Measurements from ENCODE around the gene DIAPH1. TPM values are rescaled to one million over a fixed set of nuclear protein-coding genes. Genes with fewer than 3 reads are reported as not detected.

The DIAPH1 gene
- total RNA-seq = 42.7 and 52.6 TPM in 2 replicates

DNA sequence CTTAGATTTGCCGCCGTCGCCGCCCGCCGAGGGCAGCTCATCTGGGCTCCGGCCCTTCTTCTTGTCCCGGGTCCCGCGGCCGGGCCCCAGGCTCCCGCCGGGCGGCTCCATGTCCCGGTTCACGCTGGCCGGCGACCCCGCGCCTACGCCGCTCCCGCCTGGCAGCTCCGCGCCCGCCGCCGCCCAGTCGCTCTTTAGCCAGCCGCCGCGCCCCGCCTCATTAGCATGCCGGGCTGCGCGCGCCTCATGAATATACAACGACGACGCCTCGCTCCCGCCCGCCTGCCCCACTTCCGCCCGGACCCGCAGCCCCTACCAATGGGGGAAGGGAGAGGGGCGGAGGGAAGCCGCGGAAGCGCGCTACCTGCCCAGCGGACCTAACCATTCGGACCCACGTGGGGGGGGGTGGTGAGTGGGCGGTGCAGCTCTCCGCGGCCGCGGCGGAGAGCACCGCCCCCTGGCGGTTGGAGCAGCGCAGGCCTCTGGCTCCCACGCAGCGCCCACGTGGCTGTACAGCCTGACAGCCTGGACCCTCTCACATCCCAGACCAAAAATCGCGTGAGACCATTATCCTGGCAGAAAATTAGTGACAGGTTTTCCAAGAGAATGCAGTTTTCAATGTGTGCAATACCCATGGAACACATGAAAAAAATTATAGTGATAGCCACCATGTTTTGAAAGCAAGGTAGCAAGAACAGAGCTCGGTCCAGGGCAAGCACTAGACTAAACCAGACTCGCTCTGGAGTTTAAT is at the start of gene DIAPH1:
Gene DIAPH1 (minus strand): TSS at position 197 of the 751 bp plus-strand sequence. CDS start 86 bp downstream, at position 111.
- DNase-seq (ENCODE audit: low read depth, low spot score) = peak; percentile 86

DNA sequence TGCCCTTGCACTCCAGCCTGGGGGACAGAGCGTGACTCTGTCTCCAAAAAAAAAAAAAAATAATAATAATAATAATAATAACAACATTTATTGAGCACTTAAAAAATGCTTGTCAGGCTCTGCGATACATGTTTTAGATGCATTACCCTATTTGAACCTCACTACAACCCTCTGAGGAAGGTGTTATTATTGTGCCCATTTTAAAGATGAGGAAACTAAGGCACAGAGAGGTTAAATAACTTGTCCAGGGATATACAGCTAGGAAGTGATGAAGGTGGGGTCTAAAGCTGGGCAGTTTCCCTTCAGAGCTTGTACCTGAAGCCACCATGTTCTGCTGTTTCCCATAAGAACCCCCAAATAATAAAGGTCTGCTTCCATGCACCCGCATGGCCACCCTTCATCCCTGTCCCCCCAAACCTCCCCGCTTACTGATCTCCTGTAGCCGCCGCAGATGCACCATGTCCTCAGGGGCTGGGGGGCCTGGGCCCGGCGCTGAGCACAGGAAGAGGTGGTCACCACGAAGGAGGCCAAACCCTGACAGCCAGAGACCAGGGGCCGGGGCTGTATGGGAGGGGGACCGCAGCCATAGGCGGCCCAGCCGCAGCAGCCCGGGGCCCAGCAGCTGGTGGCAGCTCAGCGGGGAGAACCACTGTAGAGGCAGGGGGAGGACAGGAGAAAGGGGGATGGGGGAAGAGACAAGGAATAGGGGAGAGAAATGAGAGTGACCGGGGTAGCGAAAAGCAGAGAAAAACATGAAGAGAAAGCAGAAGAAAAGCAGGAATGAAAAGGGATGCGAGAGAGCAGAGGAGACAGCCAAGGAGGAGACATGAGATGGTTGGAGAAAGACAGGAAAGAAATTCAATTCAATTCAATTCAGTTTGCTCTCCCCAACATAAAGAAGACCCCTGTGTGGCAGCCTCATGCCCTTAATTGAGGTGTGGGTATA is 47.5 kb upstream of the DIAPH1 start:
- DNase-seq (ENCODE audit: low read depth, low spot score) = no peak

DNA sequence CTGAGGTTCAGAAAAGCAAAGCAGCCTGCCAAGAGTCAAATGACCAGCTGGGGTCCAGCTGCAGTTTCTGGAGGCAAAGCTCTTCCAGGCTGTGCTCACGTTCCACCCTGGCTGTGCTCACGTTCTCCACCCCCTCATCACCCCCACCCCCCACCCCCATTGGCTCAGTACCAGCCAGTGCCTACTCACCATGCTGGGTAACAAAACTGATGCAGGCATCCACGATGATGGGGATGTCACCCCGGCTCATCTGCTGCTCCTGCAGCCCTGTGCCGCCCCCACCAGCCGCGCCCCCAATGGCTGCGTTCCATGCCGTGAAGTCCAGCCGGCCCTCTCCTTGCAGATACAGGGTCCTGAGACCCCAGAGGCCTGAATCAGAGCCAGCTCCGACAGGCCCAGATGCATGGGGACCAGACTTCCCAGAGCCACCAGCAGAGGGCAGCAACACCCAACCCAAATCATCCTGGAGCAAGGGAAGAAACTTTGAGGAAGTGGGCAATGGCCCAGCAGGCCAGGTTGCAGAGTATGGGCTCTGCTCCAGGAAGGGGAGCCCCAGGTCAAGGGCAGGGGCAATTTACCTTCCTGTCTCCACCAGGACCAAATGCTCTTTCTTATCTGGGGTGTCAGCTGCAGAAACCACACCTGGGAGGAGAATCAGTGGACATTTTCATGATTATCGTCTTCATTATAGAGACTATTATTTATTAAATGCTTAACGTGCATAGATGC is 46.1 kb upstream of the DIAPH1 start:
- DNase-seq (ENCODE audit: low read depth, low spot score) = no peak

DNA sequence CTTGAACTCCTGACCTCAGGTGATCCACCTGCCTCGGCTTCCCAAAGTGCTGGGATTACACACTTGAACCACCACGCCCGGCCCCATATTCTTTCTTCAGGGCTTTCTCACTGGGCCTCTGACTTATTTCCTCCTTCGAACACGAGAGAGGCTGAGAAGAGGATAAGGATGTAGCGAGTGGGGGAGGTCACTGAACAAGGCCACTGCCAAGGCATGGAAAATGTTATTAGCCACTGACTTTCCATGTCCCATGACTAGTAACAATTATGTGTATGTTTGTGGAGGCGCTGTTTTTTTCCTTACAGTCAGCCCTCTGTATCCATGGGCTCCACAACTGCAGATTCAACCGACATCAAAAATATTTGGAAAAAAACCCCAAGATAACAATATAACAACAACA is 44.7 kb upstream of the DIAPH1 start:
- DNase-seq (ENCODE audit: low read depth, low spot score) = no peak

DNA sequence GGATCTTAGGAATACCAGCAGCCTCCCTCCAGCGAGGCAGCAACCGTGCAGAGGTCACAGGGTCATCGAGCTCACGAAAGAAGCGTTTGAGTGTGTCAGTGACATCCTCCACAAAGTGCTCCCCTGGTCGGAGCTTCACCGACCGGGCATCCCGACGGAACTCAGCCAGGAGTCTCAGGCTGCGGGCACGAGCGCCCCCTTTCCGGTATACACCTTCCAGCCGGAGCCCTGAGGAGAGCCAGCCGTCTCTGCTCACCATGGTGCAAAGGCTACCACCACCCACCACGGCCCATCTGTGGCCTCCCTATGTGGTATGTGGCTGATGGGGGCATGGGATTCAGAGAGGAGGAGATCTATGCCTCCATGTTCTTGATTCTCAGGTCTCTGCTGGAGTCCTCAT is 43.2 kb upstream of the DIAPH1 start:
- DNase-seq (ENCODE audit: low read depth, low spot score) = no peak

DNA sequence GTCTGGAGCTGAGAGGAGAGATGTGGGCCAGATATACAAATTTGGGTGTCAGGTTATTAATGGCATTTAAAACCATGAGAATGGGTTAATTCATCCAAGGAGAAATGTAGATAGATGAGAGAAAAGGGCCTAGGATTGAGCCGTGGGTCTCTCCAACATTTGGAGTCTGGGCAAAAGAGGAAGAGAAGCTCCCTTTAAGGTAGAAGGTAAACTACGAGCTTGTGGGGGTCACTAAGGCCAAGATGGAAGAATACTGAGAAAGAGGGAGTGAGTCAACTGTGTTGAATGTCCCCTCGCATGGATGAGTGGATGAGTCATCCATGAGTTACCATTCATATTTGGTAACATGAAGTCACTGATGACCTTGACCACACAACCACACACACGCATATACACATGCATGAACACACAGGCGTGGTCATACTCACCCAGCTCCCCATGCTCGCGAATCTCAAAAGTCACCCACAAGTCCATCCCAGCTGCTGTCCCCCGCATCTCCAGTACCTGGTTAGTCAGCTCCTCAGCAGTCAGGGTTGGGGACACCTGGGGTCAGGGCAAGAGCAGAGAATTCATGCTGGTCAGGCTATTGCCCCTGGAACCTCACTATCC is 39.2 kb upstream of the DIAPH1 start:
- no peak for DNase-seq (ENCODE audit: low read depth, low spot score)

DNA sequence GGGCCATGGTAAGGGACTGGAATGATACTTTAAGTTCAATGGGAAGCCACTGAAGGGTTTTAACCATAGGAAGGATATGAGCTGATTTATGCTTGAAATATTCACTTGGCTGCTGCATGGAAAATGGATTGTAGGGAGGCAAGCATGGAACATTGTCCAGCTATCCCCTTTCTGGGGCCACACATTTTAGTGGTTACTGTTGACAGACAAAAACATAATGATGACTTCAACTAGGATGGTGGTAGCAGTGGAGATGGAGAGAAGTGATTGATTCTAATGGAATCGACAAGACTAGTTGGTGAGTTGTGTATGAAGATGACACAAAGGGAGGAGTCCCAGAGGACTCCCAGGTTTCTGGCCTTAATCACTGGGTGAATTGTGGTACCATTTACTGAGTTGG is 38.6 kb upstream of the DIAPH1 start:
- DNase-seq (ENCODE audit: low read depth, low spot score) = no peak

DNA sequence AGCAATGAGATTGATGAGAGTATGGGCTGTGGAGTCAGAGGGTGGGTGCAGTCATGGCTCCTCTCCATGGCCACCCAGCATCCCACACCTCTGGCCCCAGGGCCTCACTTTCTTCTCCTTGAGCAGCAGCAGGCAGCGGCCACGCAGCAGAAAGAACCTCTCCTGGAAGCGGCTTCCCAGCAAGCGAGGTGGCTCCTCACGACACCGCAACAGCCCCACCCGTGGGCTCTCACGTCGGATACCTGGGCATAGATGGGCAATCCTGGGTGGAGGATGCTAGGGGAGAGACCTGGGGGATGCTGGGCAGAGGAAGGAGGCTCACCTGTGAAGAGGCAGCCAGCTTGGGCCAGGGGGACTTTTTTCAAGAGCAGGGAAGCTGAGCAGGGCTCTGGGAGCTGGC is 37.6 kb upstream of the DIAPH1 start:
- DNase-seq (ENCODE audit: low read depth, low spot score) = no peak

DNA sequence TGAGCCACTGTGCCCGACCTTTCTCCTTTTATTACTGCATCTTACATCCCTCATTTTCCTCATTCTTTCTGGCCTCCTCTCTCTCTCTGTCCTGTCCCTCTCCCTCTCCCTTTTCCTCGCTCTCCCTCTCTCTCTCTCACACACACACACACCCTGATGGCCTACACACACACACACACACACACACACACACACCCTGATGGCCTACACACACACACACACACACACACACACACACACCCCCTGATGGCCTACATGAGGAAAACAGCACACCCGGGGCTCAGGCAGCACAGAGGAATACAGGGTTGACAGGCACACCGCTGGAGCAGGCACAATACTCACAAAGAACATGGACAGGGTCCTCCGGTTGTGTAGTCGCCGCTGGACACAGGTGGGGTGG is 36.2 kb upstream of the DIAPH1 start:
- DNase-seq (ENCODE audit: low read depth, low spot score) = no peak

DNA sequence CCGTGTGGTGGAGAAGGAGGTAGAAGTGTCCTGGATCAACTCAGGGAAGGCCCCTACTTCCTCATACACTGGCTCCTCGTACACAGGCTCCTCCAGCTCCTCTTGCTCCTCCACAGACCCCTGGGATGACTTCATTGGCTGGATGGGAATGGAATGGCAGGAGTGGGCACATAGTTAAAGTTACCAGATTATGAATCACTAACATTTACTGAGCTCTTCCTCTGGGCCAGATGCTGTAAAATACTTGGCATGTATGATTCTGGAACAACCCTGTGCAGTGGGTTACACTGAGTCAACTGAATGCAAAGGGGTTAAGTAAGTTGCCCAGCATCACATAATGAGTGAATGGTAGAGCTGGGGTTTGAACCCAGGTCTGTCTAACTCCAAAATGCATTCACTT is 35.5 kb upstream of the DIAPH1 start:
- no peak for DNase-seq (ENCODE audit: low read depth, low spot score)

DNA sequence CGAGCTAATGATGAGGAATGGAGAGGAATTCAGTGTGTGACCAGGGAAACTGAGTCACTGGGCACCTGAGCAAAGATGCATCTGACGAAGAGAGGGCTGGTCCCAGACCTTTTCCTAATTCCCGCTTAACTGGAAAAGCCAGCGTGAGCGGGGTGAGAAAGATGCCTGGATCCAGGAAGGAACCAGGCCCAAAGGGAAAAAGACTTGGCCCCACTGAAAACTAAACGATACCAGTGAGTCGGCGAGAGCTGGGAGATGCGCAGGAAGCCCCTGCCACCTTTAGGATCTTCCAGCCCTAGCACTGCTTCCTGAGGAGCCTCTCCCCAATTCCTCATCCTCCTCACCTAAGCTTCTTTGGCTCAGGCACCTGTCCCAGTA is 32.9 kb upstream of the DIAPH1 start:
- no peak for DNase-seq (ENCODE audit: low read depth, low spot score)

DNA sequence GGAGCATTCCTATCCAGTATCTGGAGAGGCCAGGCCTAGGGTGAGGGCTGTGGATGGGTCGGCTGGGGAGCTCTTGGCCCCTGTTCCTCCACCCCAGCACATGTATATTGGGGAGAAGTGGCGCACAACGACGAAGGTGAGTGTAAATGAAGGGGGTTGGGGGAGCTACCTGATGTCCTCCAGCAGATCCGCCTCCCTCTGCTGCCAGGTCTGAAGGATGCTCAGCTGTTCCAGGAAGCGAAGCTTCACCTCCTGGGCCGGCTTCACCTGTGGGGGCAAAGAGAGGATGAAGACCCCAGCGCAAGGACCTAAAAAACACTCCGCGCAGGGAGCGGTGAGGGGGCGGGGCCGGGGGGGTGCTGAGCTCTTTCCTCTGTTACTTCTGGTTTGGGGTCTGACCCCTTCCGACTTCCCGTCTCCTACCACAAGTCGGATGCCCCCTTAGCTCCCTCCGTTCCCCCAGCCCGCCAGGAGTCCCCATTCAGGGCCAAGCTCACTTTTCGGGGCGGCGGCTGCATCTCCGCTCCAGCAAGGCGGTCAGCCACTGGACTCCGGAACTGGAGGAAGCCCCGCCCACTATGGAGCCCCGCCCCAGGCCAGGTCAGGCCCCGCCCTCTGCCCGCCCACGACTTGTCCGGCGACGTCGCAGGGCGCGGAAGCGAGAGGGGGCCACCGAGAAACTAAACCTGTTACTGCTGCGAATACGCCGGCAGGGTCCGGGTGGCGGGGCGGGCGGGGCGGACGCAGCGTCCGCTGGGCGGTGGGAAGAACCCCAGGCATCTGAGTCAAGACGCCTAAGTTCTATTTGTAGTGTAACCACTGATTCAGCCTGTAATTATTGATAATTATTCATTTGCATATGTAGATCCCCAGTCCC is 32.3 kb upstream of the DIAPH1 start, which contains the start of gene FCHSD1:
Gene FCHSD1 (minus strand): TSS at position 568 of the 877 bp plus-strand sequence. CDS start 50 bp downstream, at position 518.
- peak; percentile 22 for DNase-seq (ENCODE audit: low read depth, low spot score)

DNA sequence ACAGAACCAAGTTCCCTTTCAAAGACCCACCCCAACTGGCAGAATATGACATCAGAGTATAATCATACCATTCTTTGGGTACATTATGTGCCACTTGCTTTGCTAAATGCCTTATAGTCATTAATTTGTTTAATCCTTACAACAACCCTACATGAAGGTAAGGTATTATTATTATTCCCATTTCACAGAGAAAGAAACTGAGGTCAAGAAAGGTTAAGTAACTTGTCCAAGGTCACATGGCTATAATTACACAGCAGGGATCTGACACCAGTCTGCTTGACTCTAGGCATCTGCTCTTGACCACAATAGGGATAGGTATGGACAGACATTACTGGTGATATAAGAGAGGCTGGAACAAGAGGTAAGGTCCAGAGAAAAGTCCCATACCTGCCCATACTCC is 31.2 kb upstream of the DIAPH1 start:
- DNase-seq (ENCODE audit: low read depth, low spot score) = no peak

DNA sequence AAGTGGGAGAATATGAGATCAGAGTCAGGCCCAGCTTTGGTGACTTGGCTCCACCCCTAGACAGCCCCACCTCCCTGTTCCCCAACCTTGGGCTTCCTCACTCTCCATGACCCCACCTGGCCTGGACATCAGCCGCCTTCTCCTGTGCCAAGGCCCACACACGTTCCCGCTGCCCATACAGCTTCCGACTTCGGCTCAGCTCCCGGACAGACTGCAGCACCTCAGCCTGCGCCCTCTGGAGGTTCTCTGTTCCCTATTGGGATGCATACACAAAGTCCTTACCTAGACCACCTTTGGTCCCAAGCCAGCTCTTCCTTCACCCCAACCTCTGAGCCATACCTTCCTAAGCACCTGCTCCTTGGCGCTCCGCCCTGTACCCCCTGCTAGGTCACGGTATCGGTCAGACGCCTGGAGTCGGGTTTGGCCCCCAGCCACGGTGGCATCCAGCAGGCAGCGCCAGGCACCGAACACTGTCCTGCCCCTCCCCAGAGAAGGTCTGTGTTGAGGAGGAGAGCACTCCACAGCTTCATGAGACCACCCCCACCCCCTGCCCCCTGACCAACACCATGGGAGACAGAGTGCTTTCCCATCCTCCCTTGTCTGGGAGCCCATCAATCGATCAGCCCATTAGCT is 30.4 kb upstream of the DIAPH1 start:
- DNase-seq (ENCODE audit: low read depth, low spot score) = no peak

DNA sequence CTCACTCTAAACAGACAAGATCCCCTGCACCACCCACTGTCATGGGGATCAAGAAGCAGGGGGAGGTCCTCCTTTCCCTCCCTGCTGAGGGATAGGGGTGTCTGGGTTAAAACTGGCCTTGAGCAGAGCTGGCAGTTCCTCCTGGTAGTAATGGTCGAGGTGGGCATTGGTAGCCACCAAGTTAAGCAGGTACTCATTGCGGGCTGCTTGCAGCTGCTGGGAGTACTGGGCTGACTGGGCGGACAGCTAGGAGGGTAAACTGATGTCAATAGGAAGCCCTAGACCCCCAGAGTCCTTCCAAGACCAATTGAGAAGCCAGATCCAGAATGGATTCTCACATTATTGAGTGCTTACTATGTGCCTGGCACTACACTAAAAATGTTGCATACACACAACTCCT is 29.1 kb upstream of the DIAPH1 start:
- no peak for DNase-seq (ENCODE audit: low read depth, low spot score)

DNA sequence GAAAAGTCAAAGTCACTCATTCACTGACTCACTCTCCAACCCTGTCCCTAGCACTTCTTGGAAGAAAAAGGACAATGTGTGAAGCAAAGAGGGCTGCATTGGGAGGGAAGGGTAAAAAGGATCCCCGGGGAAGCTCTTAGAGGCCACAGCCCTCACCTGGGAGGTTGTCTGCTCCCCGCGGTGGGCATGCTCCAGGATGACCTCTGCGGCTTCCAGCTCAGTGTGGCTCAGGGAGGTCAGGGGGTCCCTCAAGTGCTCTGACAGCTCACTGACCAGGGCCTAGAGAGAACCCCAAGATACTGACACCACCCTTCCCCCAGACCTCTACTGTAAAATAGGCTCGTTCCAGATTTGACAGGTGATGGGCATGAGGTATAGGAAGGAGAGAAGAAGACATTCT is 28.4 kb upstream of the DIAPH1 start:
- no peak for DNase-seq (ENCODE audit: low read depth, low spot score)

DNA sequence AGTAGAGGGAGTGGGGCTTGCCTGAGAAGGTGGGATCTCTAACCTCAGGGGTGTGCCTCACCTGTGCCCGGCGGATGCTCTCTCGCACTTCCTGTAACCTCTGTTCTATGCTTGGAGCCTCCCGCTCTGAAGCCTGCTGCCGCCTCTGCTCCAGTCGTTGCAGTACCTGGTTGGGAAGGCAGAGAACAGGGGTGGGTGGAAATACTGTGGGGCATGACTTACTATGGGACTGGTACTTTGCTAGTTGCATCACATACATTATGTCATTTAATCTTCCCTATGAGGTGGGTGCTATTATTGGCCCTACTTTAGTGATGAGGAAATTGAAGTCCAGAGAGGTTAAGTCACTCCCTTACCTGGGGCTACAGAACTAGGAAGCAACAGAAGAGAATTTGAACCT is 27.2 kb upstream of the DIAPH1 start:
- DNase-seq (ENCODE audit: low read depth, low spot score) = no peak

DNA sequence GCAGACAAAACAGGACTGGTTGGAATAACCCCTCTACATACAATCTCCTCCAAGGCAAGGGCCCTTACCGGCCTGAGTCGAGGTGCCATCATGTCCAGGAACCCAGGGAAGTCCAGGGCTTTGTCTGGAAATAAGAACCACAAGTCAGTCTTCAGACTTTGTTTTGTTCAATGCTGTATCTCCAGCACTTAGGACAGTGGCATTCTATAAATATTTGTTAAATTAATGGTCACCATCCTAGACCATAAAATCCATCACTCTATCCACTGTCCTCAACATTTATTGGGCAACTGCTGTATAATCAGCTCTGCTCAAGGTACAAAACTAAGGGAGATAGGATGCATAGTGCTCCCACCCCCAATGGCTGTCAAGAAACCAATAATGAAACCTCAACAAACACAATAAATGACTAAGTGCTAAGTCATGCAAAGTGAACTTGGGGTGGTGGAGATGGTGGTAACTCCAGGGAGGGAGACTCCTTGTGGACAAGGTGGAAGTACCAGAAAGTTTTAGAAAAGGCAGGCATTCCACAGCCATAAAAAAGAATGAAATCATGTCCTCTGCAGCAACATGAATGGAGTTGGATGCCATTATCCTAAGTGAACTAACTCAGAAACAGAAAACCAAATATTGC is 23.0 kb upstream of the DIAPH1 start:
- DNase-seq (ENCODE audit: low read depth, low spot score) = no peak

DNA sequence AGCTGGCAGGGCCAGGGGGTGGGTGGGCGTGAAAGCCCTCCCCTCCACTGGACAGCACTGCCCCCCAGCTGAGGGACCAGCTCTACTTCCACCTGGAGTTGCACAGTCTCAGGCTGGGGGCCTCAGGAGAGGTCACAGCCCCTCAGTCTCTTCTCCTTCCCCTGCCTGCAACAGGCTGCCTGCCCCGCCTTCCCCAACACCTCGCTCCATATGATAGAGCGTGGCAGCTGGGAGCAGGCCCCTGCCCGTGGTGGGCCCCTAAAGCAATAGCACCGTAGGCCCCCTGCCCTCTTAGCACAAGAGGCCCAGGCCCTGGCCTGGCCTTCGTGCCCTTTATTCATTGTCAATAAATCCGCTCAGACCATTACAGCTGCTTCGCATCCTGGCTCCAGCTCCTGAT is 21.9 kb upstream of the DIAPH1 start:
- no peak for DNase-seq (ENCODE audit: low read depth, low spot score)

DNA sequence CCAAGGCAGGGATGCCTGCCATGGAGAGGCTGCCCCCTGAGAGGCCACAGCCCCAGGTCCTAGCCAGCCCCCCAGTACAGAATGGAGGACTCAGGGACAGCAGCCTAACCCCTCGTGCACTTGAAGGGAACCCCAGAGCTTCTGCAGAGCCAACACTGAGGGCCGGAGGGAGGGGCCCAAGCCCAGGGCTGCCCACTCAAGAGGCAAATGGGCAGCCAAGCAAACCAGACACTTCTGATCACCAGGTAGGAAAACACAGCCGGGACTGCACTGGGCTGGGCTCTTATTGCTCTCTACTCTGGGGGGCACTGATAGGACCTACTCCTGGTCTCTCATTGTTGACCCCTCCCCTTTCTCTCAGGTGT is 21.2 kb upstream of the DIAPH1 start:
- no peak for DNase-seq (ENCODE audit: low read depth, low spot score)

All from pulmonary artery endothelial cell (primary cell).